22Rv1 (cell line): ENCODE data around the gene TRAF7.
"Not testable (repeated sequence)": the region's sequence is repeated elsewhere in the genome, so short reads cannot be mapped to it uniquely, and the experiment has no call there.

Source experiments
- CTCF ChIP-seq: fragments of 450-650 bp; IDR thresholded peaks from 2 replicates; pipeline ENCODE4 v1.5.1; 2017; ENCODE audit warnings: mild to moderate bottlenecking
- ZFX ChIP-seq: fragments of 450-650 bp; IDR thresholded peaks from 2 replicates; pipeline ENCODE4 v1.6.1; 2017; ENCODE audit warnings: antibody characterized with exemption, borderline replicate concordance

- not testable (repeated sequence) for TF ChIP-seq CTCF, ZFX
Observed at GRCh38 chr16:2107791-2108125, 47.8 kb upstream of the TRAF7 start.
